Activated naive CD4-positive, alpha-beta T cell treated with anti-CD3 and anti-CD28 coated beads for 36 hours (primary cell): Measurements from ENCODE around the gene ABL1. TPM values are rescaled to one million over a fixed set of nuclear protein-coding genes. Genes with fewer than 3 reads are reported as not detected.
A peak's percentile ranks its signal among the peaks of the same experiment; 100 is the strongest.

Experiments used
- CTCF ChIA-PET: fragments of 350-600 bp; sonication (Branson Sonifier 250); formaldehyde crosslinking; loops from one replicate; lab custom pipeline; 2021; ENCODE audit warnings: antibody characterized with exemption; lab: Charles Lee
- DNase-seq: peaks from one replicate; pipeline ENCODE4 v3.0.0-alpha.2; 2020
- H3K27ac Mint-ChIP-seq: one replicate; pipeline ENCODE4 v1.8.0; 2021; ENCODE audit warnings: mild to moderate bottlenecking, mixed read lengths
- H3K27me3 Mint-ChIP-seq: one replicate; pipeline ENCODE4 v1.8.0; 2021; ENCODE audit warnings: low read depth, mixed read lengths
- H3K36me3 Mint-ChIP-seq: one replicate; pipeline ENCODE4 v1.8.0; 2021; ENCODE audit warnings: low read depth, mixed read lengths
- H3K4me1 Mint-ChIP-seq: one replicate; pipeline ENCODE4 v1.8.0; 2021; ENCODE audit warnings: low read depth, mixed read lengths
- H3K4me3 Mint-ChIP-seq: one replicate; pipeline ENCODE4 v1.8.0; 2021; ENCODE audit warnings: mild to moderate bottlenecking, moderate library complexity, mixed read lengths
- H3K9me3 Mint-ChIP-seq: one replicate; pipeline ENCODE4 v1.8.0; 2021; ENCODE audit warnings: mixed read lengths
- intact Hi-C: fragments of 100-400 bp; cut with micrococcal nuclease; formaldehyde crosslinking; loops from one replicate; pipeline ENCODE4 v1.15.1; 2023
- total RNA-seq, 2 experiments: library from RNA; stranded (reverse); gene quantifications; one replicate each; pipeline ENCODE4 v1.2.3, GENCODE V29; 2021

The ABL1 gene
- total RNA-seq, 2 experiments from 2014 or later = 25.7 to 26.1 TPM

DNA sequence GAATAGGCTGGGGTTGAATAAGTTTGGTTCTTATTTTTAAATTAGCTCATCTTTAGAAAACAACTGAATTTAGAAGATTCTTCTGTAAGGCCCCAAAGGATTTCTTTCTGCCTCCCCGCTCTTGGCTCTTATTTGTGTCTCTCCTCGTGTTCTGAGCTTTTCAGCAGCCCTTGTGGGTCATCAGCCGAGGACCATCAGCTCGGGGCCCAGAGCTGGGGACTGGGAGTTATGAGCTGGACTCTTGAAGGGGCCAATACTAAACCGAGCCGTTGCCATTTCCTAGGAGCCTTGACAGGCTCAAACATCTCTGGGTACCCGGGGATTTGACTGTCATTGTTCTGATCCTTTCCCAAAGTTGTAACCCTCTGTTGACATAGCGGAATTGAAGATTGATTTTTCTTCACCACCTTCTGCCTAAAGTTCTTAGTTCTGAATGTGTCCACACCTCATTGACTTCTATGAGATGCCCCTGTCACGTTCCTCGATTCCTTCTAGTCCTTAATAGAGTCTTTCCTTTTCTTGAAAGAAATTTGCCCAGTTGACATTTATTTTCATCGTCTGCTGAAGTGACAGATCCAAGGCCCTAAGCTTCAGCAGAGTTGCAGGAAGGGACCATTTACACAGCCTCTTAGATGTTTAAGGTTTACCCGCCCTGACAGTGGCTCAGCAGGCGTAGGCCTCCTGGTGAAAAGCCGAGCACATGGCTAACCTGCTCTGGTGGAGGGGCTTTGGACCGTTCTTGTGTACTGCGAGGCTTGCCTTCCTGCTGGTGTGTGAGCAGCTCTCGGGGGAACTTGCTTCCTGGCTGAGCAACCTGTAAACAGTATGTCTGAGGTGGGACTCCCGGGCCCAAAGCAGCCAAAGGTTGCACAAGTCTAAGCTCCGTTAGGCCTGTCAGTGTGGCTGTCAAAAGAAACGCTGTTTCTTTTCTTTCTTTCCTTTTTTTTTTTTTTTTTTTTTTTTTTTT, 24.0 kb downstream of the ABL1 start:
- no peaks in the 10 kb centered on the region for H3K36me3 Mint-ChIP-seq
- H3K9me3 Mint-ChIP-seq = no peaks in the 10 kb centered on the region
- DNase-seq = no peak
- intact Hi-C loops = no loop called here
- CTCF ChIA-PET = interaction anchor here (0.6 to 1.7 kb wide), 5 partner anchors 8 to 148 kb away, joined by 3 to 5 read pairs (median 3); no protein-coding TSS in a partner anchor
- H3K4me3 Mint-ChIP-seq = no peak overlapping the region
- no peaks in the 10 kb centered on the region for H3K27me3 Mint-ChIP-seq
- H3K4me1 Mint-ChIP-seq = no peaks in the 10 kb centered on the region
- H3K27ac Mint-ChIP-seq = no peak overlapping the region

- H3K4me1 Mint-ChIP-seq = no peaks in the 10 kb centered on the region
- CTCF ChIA-PET = interaction anchor here (0.6 to 2.5 kb wide), 2 partner anchors 89 to 153 kb away, joined by 3 to 11 read pairs; no protein-coding TSS in a partner anchor
- DNase-seq = no peak
- intact Hi-C loops = no loop called here
- no peaks in the 10 kb centered on the region for H3K9me3 Mint-ChIP-seq
- no peak overlapping the region for H3K4me3 Mint-ChIP-seq
- no peaks in the 10 kb centered on the region for H3K27me3 Mint-ChIP-seq
- no peak overlapping the region for H3K27ac Mint-ChIP-seq
- no peaks in the 10 kb centered on the region for H3K36me3 Mint-ChIP-seq
Measured at GRCh38 chr9:130860458-130861316, 25.6 kb downstream of the ABL1 start.

DNA sequence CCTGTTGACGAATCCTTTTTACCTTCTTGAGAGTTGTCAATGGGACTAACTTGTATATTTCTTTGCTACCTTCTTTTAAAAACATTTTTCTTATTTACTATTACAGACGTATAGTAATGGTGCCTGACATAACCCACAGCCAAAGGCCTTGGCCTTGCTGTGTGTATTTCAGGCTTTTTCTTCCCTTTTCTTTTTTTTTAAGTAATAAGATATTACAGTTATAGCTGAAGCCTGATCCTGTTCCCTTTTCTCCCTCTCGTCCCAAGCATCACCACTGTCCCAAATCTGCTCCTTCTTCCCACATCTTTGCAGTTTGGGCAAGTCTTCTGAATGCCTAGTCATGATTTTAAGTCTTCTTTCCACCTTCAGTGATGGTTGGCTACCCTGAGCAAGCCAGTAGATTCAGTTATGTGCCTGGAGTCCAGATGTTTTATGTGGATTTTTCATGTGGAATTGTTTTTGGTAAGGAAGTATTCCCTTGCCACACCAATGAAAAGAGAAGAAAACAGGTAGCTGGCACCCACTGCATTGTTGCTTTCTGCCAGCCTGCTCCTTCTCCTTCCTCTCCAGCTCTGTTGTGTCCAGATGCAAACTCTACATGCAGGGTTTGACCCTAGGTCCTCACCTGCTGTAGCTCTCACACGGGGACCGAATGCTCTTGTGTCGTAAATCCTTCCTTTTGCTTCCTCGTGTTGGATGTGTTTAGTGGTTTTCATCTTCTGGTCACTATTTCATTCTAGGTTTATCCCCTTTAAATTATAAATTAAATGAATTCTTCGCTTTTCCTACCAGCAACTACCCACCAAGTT, 26.5 kb downstream of the ABL1 start:
- CTCF ChIA-PET = interaction anchor here (0.6 to 2.5 kb wide), 5 partner anchors 90 to 160 kb away, joined by 3 to 11 read pairs (median 3); no protein-coding TSS in a partner anchor
- no peak for DNase-seq
- no peak overlapping the region for H3K4me3 Mint-ChIP-seq
- H3K9me3 Mint-ChIP-seq = no peaks in the 10 kb centered on the region
- no peaks in the 10 kb centered on the region for H3K4me1 Mint-ChIP-seq
- H3K27ac Mint-ChIP-seq = no peak overlapping the region
- H3K27me3 Mint-ChIP-seq = no peaks in the 10 kb centered on the region
- H3K36me3 Mint-ChIP-seq = no peaks in the 10 kb centered on the region
- intact Hi-C loops = no loop called here

GRCh38 chr9:130862217-130862616, 27.2 kb downstream of the ABL1 start:
- CTCF ChIA-PET = interaction anchor here (0.5 to 2.5 kb wide), 6 partner anchors 10 to 213 kb away, joined by 3 to 11 read pairs (median 4); no protein-coding TSS in a partner anchor
- no peaks in the 10 kb centered on the region for H3K4me1 Mint-ChIP-seq
- no peaks in the 10 kb centered on the region for H3K36me3 Mint-ChIP-seq
- no peak overlapping the region for H3K27ac Mint-ChIP-seq
- no peak for DNase-seq
- intact Hi-C loops = no loop called here
- H3K4me3 Mint-ChIP-seq = no peak overlapping the region
- no peaks in the 10 kb centered on the region for H3K27me3 Mint-ChIP-seq
- no peaks in the 10 kb centered on the region for H3K9me3 Mint-ChIP-seq

DNA sequence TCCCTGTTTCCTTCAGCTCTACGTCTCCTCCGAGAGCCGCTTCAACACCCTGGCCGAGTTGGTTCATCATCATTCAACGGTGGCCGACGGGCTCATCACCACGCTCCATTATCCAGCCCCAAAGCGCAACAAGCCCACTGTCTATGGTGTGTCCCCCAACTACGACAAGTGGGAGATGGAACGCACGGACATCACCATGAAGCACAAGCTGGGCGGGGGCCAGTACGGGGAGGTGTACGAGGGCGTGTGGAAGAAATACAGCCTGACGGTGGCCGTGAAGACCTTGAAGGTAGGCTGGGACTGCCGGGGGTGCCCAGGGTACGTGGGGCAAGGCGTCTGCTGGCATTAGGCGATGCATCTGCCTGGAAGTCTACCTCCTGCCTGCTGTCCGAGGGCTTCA, 27.7 kb downstream of the ABL1 start:
- Mint-ChIP-seq H3K9me3 (no peaks in the 10 kb centered on the region), H3K4me3 (no peak overlapping the region)

DNA sequence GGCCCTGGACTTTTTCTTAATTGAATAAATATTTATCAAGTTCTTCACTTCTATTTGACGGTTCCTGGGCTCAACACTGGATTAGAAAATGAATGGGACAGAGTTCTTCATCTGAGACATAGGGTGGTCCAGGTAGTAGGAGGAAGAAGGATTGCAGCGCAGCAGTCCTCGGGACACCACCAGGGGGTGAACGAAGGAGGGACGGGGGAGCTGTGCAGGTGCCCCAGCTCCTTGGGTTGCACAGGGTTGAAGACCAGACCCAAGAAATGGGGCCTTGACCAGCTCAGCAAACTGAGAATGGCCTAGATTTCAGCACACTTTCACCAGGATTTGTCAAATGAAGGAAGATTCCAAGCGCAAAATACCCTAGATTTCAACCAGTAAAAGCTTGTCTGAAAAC, 29.5 kb downstream of the ABL1 start:
- H3K4me1 Mint-ChIP-seq = no peaks in the 10 kb centered on the region
- H3K36me3 Mint-ChIP-seq = no peaks in the 10 kb centered on the region
- no peaks in the 10 kb centered on the region for H3K27me3 Mint-ChIP-seq
- intact Hi-C loops = no loop called here
- H3K9me3 Mint-ChIP-seq = no peaks in the 10 kb centered on the region
- CTCF ChIA-PET = interaction anchor here (0.6 to 3.1 kb wide), 7 partner anchors 31 to 735 kb away, joined by 3 to 14 read pairs (median 6); no protein-coding TSS in a partner anchor
- no peak for DNase-seq
- H3K27ac Mint-ChIP-seq = no peak overlapping the region
- no peak overlapping the region for H3K4me3 Mint-ChIP-seq

More for the DNA sequence above, 27.7 kb downstream of the ABL1 start:
- no peak for DNase-seq
- Mint-ChIP-seq H3K27ac (no peak overlapping the region), H3K4me1 (no peaks in the 10 kb centered on the region), H3K36me3 (no peaks in the 10 kb centered on the region), H3K27me3 (no peaks in the 10 kb centered on the region)
- intact Hi-C loops = loop anchor here (1.0 kb wide), 2 partner anchors 91 to 155 kb away; no protein-coding TSS in a partner anchor
- CTCF ChIA-PET = interaction anchor here (0.5 to 2.5 kb wide), 6 partner anchors 11 to 212 kb away, joined by 3 to 11 read pairs (median 4); no protein-coding TSS in a partner anchor

GRCh38 chr9:130865921-130866320, 30.9 kb downstream of the ABL1 start:
- no peaks in the 10 kb centered on the region for H3K36me3 Mint-ChIP-seq
- no peaks in the 10 kb centered on the region for H3K27me3 Mint-ChIP-seq
- no peak overlapping the region for H3K27ac Mint-ChIP-seq
- H3K4me1 Mint-ChIP-seq = no peaks in the 10 kb centered on the region
- intact Hi-C loops = loop anchor here (1.0 kb wide), 2 partner anchors 75 to 180 kb away; no protein-coding TSS in a partner anchor
- CTCF ChIA-PET = interaction anchor here (0.6 to 6.1 kb wide), 15 partner anchors 15 to 961 kb away, joined by 3 to 54 read pairs (median 3); no protein-coding TSS in a partner anchor
- H3K9me3 Mint-ChIP-seq = no peaks in the 10 kb centered on the region
- no peak for DNase-seq
- no peak overlapping the region for H3K4me3 Mint-ChIP-seq

DNA sequence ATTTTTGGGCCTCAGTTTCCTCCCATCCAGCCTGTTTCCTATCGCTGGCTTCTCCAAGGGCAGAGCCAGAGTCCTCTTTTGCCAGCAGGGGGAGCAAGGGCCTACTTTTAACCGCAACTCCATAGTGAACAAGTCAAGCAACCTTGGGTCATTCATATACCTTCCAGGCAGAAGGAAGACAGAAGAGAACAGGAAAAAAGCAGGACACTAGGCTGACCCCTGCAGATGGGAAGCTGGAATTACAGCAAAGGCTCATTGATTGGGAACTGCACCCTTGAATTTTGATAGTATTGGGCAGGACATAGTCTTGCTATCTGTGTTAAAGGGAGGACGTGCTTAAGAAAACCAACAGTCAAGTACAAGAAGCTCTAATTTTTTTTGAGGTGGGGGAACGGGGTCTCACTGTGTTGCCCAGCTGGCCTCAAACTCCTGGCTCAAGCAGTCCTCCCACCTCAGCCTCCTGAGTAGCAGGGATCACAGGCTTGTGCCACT, 31.5 kb downstream of the ABL1 start:
- CTCF ChIA-PET = interaction anchor here (0.6 to 6.1 kb wide), 21 partner anchors 14 to 180 kb away, joined by 3 to 54 read pairs (median 4); partner anchors contain the start of gene ABL1
- Mint-ChIP-seq H3K27me3 (no peaks in the 10 kb centered on the region), H3K27ac (no peak overlapping the region), H3K9me3 (no peaks in the 10 kb centered on the region), H3K4me3 (no peak overlapping the region), H3K36me3 (no peaks in the 10 kb centered on the region), H3K4me1 (no peaks in the 10 kb centered on the region)
- intact Hi-C loops = loop anchor here (1.0 kb wide), 2 partner anchors 75 to 180 kb away; no protein-coding TSS in a partner anchor
- peak; percentile 79 for DNase-seq

- CTCF ChIA-PET = interaction anchor here (0.6 to 6.1 kb wide), 11 partner anchors 9 to 179 kb away, joined by 3 to 54 read pairs (median 4); partner anchors contain the start of gene ABL1
- Mint-ChIP-seq H3K4me1 (no peaks in the 10 kb centered on the region), H3K27me3 (no peaks in the 10 kb centered on the region), H3K36me3 (no peaks in the 10 kb centered on the region), H3K4me3 (no peak overlapping the region), H3K9me3 (no peaks in the 10 kb centered on the region), H3K27ac (no peak overlapping the region)
- intact Hi-C loops = no loop called here
- DNase-seq = no peak
Measured at GRCh38 chr9:130867556-130867955, 32.5 kb downstream of the ABL1 start.

- H3K27me3 Mint-ChIP-seq = no peaks in the 10 kb centered on the region
- intact Hi-C loops = no loop called here
- H3K9me3 Mint-ChIP-seq = no peaks in the 10 kb centered on the region
- no peak for DNase-seq
- no peak overlapping the region for H3K4me3 Mint-ChIP-seq
- no peak overlapping the region for H3K27ac Mint-ChIP-seq
- peaks cover under 1% of the 10 kb centered on the region for H3K36me3 Mint-ChIP-seq
- H3K4me1 Mint-ChIP-seq = no peaks in the 10 kb centered on the region
- CTCF ChIA-PET = interaction anchor here (2.1 to 6.1 kb wide), 2 partner anchors 96 to 179 kb away, joined by 8 to 54 read pairs; no protein-coding TSS in a partner anchor
Measured at GRCh38 chr9:130868230-130868629, 33.2 kb downstream of the ABL1 start.

DNA sequence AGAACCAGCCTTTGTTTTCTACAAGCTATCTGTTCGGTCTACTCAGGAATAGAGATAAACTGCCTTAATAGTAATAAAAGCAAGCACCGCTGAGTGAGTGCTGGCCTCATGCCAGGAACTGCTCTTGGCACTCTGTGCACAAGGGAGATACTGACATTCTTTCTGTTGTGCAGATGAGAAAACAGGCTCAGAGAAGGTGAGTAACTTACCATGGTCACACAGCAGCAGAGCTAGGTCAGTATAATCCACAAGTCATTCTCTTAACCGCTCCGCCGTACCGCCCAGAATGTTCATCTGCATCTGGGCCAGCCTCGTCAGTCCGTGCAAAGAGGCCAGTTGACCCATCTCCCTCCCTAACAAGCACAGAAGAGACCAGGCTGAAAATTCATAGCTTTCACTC, 34.2 kb downstream of the ABL1 start:
- no peaks in the 10 kb centered on the region for H3K4me1 Mint-ChIP-seq
- no peaks in the 10 kb centered on the region for H3K27me3 Mint-ChIP-seq
- CTCF ChIA-PET = interaction anchor here (0.5 to 6.1 kb wide), 8 partner anchors 10 to 178 kb away, joined by 3 to 54 read pairs (median 6); no protein-coding TSS in a partner anchor
- no peak overlapping the region for H3K4me3 Mint-ChIP-seq
- intact Hi-C loops = no loop called here
- peaks cover 5% of the 10 kb centered on the region for H3K36me3 Mint-ChIP-seq
- DNase-seq = no peak
- H3K27ac Mint-ChIP-seq = no peak overlapping the region
- no peaks in the 10 kb centered on the region for H3K9me3 Mint-ChIP-seq
